Panc1 (cell line): ENCODE results near the gene TMOD3.

Experiments used
- CTCF ChIP-seq: fragments of 450-650 bp; IDR thresholded peaks from 2 replicates; pipeline ENCODE4 v1.5.1; 2017; ENCODE audit warnings: mild to moderate bottlenecking
- POLR2AphosphoS5 ChIP-seq: IDR thresholded peaks from 2 replicates; pipeline ENCODE4 v1.6.1; 2012; ENCODE audit warnings: mild to moderate bottlenecking, low read depth, low read length, moderate library complexity

- TF ChIP-seq CTCF (no peak), POLR2AphosphoS5 (no peak)
Measured at GRCh38 chr15:51908316-51908715, 78.9 kb downstream of the TMOD3 start.
